ENCODE data around the gene CBFA2T3. TPM values are rescaled to one million over a fixed set of nuclear protein-coding genes. Genes with fewer than 3 reads are reported as not detected.

The CBFA2T3 gene
- total RNA-seq, 1 donor from 2014 or later = not detected

DNA sequence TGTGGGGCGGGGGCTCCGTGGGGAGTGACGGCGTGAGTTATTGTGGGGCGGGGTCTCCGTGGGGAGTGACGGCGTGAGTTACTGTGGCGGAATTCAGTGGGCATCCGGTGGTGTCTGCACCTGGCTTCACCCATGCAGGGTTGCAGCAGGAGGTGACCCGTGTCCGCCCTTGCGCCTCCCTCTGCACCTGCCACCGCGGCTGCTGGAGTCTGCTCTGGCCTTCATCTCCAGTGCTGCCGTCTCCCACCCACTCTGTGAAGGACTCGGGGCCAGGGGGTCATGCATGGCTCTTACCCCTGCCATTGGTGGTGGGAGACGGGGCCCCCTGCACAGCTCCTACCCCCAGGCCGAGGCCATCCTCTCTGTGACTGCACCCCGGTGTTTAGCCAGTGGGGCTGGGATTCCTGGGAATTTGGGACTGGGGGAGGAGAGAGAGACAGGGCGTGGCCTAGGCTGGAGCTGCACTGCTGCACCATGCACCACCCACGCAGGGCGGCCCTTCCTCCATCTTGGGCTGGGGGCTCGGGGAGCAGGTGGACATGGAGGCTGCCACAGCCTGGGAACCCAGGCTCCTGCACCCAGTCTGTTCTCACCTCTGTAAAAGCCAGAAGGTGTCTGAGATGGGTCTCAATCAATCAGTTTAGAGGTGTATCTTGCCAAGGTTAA is 109.3 kb downstream of the CBFA2T3 start:
- Mint-ChIP-seq H3K36me3 (ENCODE audit: low read depth) (no peaks in the 10 kb centered on the region), H3K27me3 (peaks cover 13% of the 10 kb centered on the region), H3K4me3 (no peak overlapping the region), H3K4me1 (peaks cover 1% of the 10 kb centered on the region), H3K9me3 (no peaks in the 10 kb centered on the region), H3K27ac (no peak overlapping the region)
- intact Hi-C loops (cut with micrococcal nuclease) = no loop called here
- no peak for DNase-seq

DNA sequence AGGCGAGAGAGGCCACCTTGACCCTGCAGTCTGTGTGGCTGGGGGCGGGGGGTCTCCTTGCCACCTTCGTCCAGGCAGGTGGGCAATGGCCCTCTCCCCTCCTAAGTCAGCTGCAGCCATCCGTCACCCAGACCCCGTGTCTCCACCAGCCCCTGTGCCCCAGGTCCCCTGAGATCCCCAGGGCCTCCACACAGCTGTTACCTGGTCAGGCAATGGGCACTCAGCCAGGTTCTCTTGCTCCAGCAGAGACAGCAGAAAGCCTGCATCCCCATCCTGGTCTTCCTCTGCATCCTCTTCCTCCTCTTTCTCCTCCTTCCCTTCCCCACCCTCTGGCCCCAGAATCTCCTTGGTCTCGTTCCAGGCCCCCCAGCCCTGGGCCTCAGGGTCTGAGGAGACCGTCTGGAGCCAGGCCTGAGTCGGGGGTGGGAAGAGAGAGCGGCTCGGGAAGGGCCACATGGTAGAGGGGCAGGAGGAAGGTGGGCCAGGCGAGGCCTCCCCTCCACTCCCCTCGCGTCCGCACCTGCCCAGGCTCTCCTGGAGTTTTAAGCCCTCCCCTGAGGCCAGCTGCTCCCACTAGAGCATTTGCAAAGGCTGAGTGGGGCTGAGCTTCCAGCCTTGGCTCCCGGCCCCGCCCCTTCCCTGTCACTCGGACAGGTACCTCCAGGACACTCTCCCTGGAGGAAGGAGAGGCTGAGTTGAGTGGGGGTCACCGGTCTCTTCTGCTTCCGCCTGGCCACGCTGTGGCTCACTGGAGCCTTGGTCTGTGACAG is 110.7 kb downstream of the CBFA2T3 start, which contains the start of gene PABPN1L:
Gene PABPN1L, minus strand, starts transcription at position 510 of the 770 bp plus-strand sequence. Its CDS starts 54 bp downstream, at position 456.
- no peak within 1 kb of the TSS for H3K4me3 Mint-ChIP-seq
- no peak for DNase-seq
- no peak within 1 kb of the TSS for H3K27ac Mint-ChIP-seq
- no peaks in the 10 kb centered on the region for H3K36me3 Mint-ChIP-seq (ENCODE audit: low read depth)
- no peaks in the 10 kb centered on the region for H3K9me3 Mint-ChIP-seq
- peaks cover 12% of the 10 kb centered on the region for H3K27me3 Mint-ChIP-seq
- H3K4me1 Mint-ChIP-seq = peaks cover 1% of the 10 kb centered on the region
- intact Hi-C loops (cut with micrococcal nuclease) = no loop called here

GRCh38 chr16:88865742-88866141 is 111.3 kb downstream of the CBFA2T3 start:
- Mint-ChIP-seq H3K36me3 (ENCODE audit: low read depth) (peaks cover 4% of the 10 kb centered on the region), H3K27ac (no peak overlapping the region), H3K4me1 (no peaks in the 10 kb centered on the region), H3K9me3 (no peaks in the 10 kb centered on the region), H3K4me3 (no peak overlapping the region), H3K27me3 (peaks cover 8% of the 10 kb centered on the region)
- intact Hi-C loops (cut with micrococcal nuclease) = no loop called here
- no peak for DNase-seq

GRCh38 chr16:88865310-88865709 is 111.7 kb downstream of the CBFA2T3 start:
- no peaks in the 10 kb centered on the region for H3K9me3 Mint-ChIP-seq
- H3K27me3 Mint-ChIP-seq = peaks cover 5% of the 10 kb centered on the region
- H3K4me3 Mint-ChIP-seq = no peak overlapping the region
- H3K27ac Mint-ChIP-seq = no peak overlapping the region
- peaks cover 4% of the 10 kb centered on the region for H3K36me3 Mint-ChIP-seq (ENCODE audit: low read depth)
- H3K4me1 Mint-ChIP-seq = no peaks in the 10 kb centered on the region
- intact Hi-C loops (cut with micrococcal nuclease) = no loop called here
- DNase-seq = no peak

- no peak for DNase-seq
- no peak overlapping the region for H3K27ac Mint-ChIP-seq
- intact Hi-C loops (cut with micrococcal nuclease) = no loop called here
Observed at GRCh38 chr16:88864521-88864920, 112.5 kb downstream of the CBFA2T3 start.

DNA sequence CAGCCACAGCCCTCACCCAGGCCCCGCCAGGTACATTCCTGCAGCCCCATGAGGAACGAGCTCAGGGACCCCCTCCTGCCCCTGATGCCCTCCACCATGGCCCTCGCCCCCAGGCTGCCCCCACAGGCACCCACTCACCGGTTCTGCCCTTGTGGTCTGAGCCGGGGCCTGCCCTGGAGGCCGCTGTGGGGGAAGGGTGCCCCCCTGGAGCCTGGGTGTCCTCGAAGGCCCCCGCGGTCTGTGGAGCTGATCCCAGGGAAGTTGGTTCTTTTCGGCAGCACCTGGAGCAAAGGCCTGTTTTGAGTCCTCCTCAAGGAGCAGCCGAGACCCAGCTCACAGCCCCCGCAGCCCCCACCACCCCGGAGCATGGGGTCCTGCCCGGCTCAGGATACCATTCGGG is 112.9 kb downstream of the CBFA2T3 start:
- intact Hi-C loops (cut with micrococcal nuclease) = no loop called here
- H3K27me3 Mint-ChIP-seq = no peaks in the 10 kb centered on the region
- no peak overlapping the region for H3K27ac Mint-ChIP-seq
- DNase-seq = no peak
- peaks cover 10% of the 10 kb centered on the region for H3K36me3 Mint-ChIP-seq (ENCODE audit: low read depth)
- no peaks in the 10 kb centered on the region for H3K9me3 Mint-ChIP-seq
- no peak overlapping the region for H3K4me3 Mint-ChIP-seq
- H3K4me1 Mint-ChIP-seq = no peaks in the 10 kb centered on the region

More at GRCh38 chr16:88864521-88864920, 112.5 kb downstream of the CBFA2T3 start:
- peaks cover 10% of the 10 kb centered on the region for H3K36me3 Mint-ChIP-seq (ENCODE audit: low read depth)
- no peaks in the 10 kb centered on the region for H3K9me3 Mint-ChIP-seq
- peaks cover 1% of the 10 kb centered on the region for H3K27me3 Mint-ChIP-seq
- no peak overlapping the region for H3K4me3 Mint-ChIP-seq
- no peaks in the 10 kb centered on the region for H3K4me1 Mint-ChIP-seq

GRCh38 chr16:88863426-88863825 is 113.6 kb downstream of the CBFA2T3 start:
- no peak for DNase-seq
- intact Hi-C loops (cut with micrococcal nuclease) = no loop called here
- peaks cover 12% of the 10 kb centered on the region for H3K36me3 Mint-ChIP-seq (ENCODE audit: low read depth)
- H3K27ac Mint-ChIP-seq = no peak overlapping the region
- no peaks in the 10 kb centered on the region for H3K27me3 Mint-ChIP-seq
- H3K4me3 Mint-ChIP-seq = no peak overlapping the region
- H3K4me1 Mint-ChIP-seq = peaks cover 2% of the 10 kb centered on the region
- H3K9me3 Mint-ChIP-seq = no peaks in the 10 kb centered on the region

GRCh38 chr16:88862968-88863367 is 114.0 kb downstream of the CBFA2T3 start:
- no peak overlapping the region for H3K4me3 Mint-ChIP-seq
- no peak overlapping the region for H3K27ac Mint-ChIP-seq
- no peak for DNase-seq
- no peaks in the 10 kb centered on the region for H3K27me3 Mint-ChIP-seq
- H3K36me3 Mint-ChIP-seq (ENCODE audit: low read depth) = peaks cover 14% of the 10 kb centered on the region
- no peaks in the 10 kb centered on the region for H3K9me3 Mint-ChIP-seq
- intact Hi-C loops (cut with micrococcal nuclease) = no loop called here
- peaks cover 6% of the 10 kb centered on the region for H3K4me1 Mint-ChIP-seq

- Mint-ChIP-seq H3K4me1 (peaks cover 10% of the 10 kb centered on the region), H3K27ac (no peak overlapping the region), H3K27me3 (no peaks in the 10 kb centered on the region), H3K36me3 (ENCODE audit: low read depth) (peaks cover 19% of the 10 kb centered on the region), H3K4me3 (no peak overlapping the region), H3K9me3 (no peaks in the 10 kb centered on the region)
- intact Hi-C loops (cut with micrococcal nuclease) = no loop called here
- no peak for DNase-seq
Observed at GRCh38 chr16:88861359-88861758, 115.6 kb downstream of the CBFA2T3 start.

DNA sequence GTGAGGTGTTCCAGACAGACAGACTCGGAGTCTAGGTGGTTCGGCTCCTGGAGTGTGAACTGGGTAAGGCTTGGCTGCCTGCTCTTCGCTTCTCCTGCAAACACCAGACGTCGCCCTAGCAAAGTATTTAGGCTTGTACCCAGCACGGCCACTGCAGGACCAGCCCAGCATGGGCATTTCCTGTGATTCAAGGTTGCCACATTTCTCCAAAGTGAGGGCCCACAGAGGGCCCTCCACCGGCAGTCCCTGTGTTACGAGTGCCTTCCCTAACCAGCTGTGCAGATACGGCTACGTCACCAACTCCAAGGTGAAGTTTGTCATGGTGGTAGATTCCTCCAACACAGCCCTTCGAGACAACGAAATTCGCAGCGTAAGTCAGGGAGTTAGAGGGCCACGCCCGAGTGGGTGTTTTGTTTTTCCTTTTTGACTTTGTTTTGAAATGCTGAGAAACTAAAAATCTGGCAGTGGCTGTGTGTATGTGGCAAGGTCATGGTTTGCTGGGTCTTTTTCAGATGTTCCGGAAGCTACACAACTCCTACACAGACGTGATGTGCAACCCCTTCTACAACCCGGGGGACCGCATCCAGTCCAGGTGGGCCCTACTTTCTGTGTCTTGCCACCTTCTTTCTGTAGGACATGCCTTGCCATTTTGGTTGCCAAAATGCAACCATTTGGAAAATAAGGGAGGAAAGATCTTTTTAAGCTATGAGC is 117.5 kb downstream of the CBFA2T3 start:
- peaks cover 17% of the 10 kb centered on the region for H3K4me1 Mint-ChIP-seq
- H3K27me3 Mint-ChIP-seq = no peaks in the 10 kb centered on the region
- intact Hi-C loops (cut with micrococcal nuclease) = no loop called here

DNA sequence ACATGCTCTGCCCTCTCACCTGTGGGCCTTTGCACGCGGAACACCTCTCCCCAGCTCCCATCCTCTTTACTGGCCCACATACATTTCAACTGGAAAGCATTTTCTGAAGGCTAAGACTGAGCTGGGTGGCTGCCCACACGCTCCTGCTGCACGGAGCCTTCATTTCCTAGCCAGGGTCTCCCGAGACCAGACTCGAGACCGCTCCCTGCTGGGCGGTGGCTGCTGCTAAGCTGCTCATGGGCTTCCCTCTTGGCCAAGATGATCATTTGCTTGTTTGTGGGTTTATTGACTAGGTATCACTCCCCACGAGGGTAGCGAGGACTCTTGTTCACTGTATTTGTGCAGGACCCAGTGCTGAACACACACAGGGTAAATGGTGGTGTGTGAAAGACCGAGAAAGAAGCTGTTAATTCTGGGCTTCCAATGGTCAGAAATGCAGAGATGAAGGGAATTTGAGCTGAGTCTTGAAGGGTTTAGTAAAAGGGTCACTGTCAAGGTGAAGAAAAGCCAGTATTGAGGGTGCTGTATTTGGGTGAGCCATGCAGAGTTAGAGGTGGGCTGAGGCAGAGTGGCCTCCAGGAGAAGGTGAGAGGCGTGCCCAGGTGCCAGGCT is 119.2 kb downstream of the CBFA2T3 start:
- no peaks in the 10 kb centered on the region for H3K27me3 Mint-ChIP-seq
- H3K36me3 Mint-ChIP-seq (ENCODE audit: low read depth) = peaks cover 22% of the 10 kb centered on the region
- peak overlapping the region; percentile 99 for H3K4me3 Mint-ChIP-seq
- DNase-seq = peak; percentile 92
- H3K27ac Mint-ChIP-seq = peak overlapping the region; percentile 94
- intact Hi-C loops (cut with micrococcal nuclease) = loop anchor here (1.0 kb wide), 3 partner anchors 42 to 358 kb away; no protein-coding TSS in a partner anchor
- no peaks in the 10 kb centered on the region for H3K9me3 Mint-ChIP-seq
- peaks cover 17% of the 10 kb centered on the region for H3K4me1 Mint-ChIP-seq

More for the DNA sequence above, 117.5 kb downstream of the CBFA2T3 start:
- no peaks in the 10 kb centered on the region for H3K9me3 Mint-ChIP-seq
- H3K27ac Mint-ChIP-seq = no peak overlapping the region
- no peak for DNase-seq
- H3K4me3 Mint-ChIP-seq = peak overlapping the region; percentile 26
- peaks cover 22% of the 10 kb centered on the region for H3K36me3 Mint-ChIP-seq (ENCODE audit: low read depth)

- peaks cover 19% of the 10 kb centered on the region for H3K4me1 Mint-ChIP-seq
- intact Hi-C loops (cut with micrococcal nuclease) = loop anchor here (1.0 kb wide), 4 partner anchors 41 to 359 kb away; no protein-coding TSS in a partner anchor
- DNase-seq = peak; percentile 100
- H3K4me3 Mint-ChIP-seq = peak within 1 kb of the TSS; percentile 99
- peak within 1 kb of the TSS; percentile 94 for H3K27ac Mint-ChIP-seq
- H3K36me3 Mint-ChIP-seq (ENCODE audit: low read depth) = peaks cover 22% of the 10 kb centered on the region
- H3K27me3 Mint-ChIP-seq = no peaks in the 10 kb centered on the region
- H3K9me3 Mint-ChIP-seq = no peaks in the 10 kb centered on the region
Observed at GRCh38 chr16:88856828-88857727, 119.9 kb downstream of the CBFA2T3 start, which contains the start of the genes GALNS and TRAPPC2L. Gene GALNS, minus strand, starts transcription at chr16:88856947. Its CDS starts 70 bp downstream, at chr16:88856877. Gene TRAPPC2L, plus strand, starts transcription at chr16:88857127. Its CDS starts 24 bp downstream, at chr16:88857151.
